CD4-positive, alpha-beta T cell treated with Interleukin-1 beta for 1 hour (primary cell): Measurements from ENCODE around the gene DNAJB12.
"Not testable (repeated sequence)": the region's sequence is repeated elsewhere in the genome, so short reads cannot be mapped to it uniquely, and the experiment has no call there.

Experiments used
- DNase-seq, 2 donors: peaks; one replicate each; pipeline ENCODE4 v3.0.0-alpha.2; 2020 to 2022

DNAJB12 gene

GRCh38 chr10:72354356-72355213 lies at the start of gene DNAJB12:
Gene DNAJB12, minus strand, starts transcription at chr10:72354919. Its CDS starts 22 bp downstream, at chr10:72354897.
- DNase-seq, result peak; percentile 91

- DNase-seq, result not testable (repeated sequence)
These were observed 40.9 kb upstream of the DNAJB12 start for GRCh38 chr10:72395581-72395980.

GRCh38 chr10:72392571-72392970 lies 37.9 kb upstream of the DNAJB12 start:
- no peak for DNase-seq

- DNase-seq, result no peak
These were observed 36.0 kb upstream of the DNAJB12 start for GRCh38 chr10:72390764-72391163.

- no peak for DNase-seq
These were observed 35.0 kb upstream of the DNAJB12 start for GRCh38 chr10:72389716-72390115.

GRCh38 chr10:72389014-72389413 lies 34.3 kb upstream of the DNAJB12 start:
- DNase-seq, result no peak

- DNase-seq, result no peak
These were observed 33.3 kb upstream of the DNAJB12 start for GRCh38 chr10:72388062-72388461.

GRCh38 chr10:72386916-72387586 lies 32.3 kb upstream of the DNAJB12 start:
- no peak for DNase-seq

GRCh38 chr10:72385724-72386123 lies 31.0 kb upstream of the DNAJB12 start:
- DNase-seq, result no peak

- DNase-seq, result not testable (repeated sequence)
These were observed 30.3 kb upstream of the DNAJB12 start for GRCh38 chr10:72384982-72385381.

- DNase-seq, result no peak
These were observed 25.1 kb upstream of the DNAJB12 start for GRCh38 chr10:72379776-72380175.

GRCh38 chr10:72379062-72379461 lies 24.3 kb upstream of the DNAJB12 start:
- no peak for DNase-seq

- DNase-seq, result no peak
These were observed 20.9 kb upstream of the DNAJB12 start for GRCh38 chr10:72375585-72375984.

- no peak for DNase-seq
These were observed 20.5 kb upstream of the DNAJB12 start for GRCh38 chr10:72375173-72375572.

GRCh38 chr10:72370201-72370722 lies 15.5 kb upstream of the DNAJB12 start:
- DNase-seq, result peak; percentile 14 to 69

GRCh38 chr10:72367301-72367960 lies 12.7 kb upstream of the DNAJB12 start:
- no peak for DNase-seq

GRCh38 chr10:72365106-72365895 lies 10.6 kb upstream of the DNAJB12 start:
- DNase-seq, result no peak

- DNase-seq, result peak; percentile 86 to 90
These were observed 9.6 kb upstream of the DNAJB12 start for GRCh38 chr10:72364239-72364777.

GRCh38 chr10:72356987-72357386 lies 2.3 kb upstream of the DNAJB12 start:
- DNase-seq, result no peak

GRCh38 chr10:72356115-72356514 lies 1.4 kb upstream of the DNAJB12 start:
- no peak for DNase-seq

- no peak for DNase-seq
These were observed 466 bp upstream of the DNAJB12 start for GRCh38 chr10:72355214-72355555.

- no peak for DNase-seq
These were observed 759 bp downstream of the DNAJB12 start for GRCh38 chr10:72353965-72354355.
